ENCODE results near the gene CCDC144A. TPM values are rescaled to one million over a fixed set of nuclear protein-coding genes. Genes with fewer than 3 reads are reported as not detected.
"Not testable (repeated sequence)": the region's sequence is repeated elsewhere in the genome, so short reads cannot be mapped to it uniquely, and the experiment has no call there.

The CCDC144A gene
- total and polyA plus RNA-seq, 8 donors: 0.41 to 19.0 (median 6.6) TPM

DNA sequence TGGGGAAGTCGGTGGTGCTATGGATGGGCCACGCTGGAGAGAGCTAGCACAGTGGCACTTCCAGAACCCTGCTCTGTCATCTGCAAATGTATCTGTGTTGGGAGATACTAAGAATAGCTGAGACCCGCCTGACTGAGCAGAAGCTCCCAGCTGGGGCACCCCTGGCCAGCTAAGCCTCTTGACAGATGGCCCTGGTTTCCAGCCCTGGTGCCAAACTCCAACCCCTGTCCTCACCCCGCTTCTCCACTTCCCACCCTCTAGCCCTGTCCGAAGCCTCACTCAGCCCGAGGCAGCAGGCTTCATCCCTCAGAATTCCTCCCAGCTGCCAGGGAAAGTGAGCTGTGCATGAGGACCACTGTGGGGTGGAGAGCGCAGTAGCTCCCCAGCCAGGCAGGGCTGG, 124.4 kb downstream of the CCDC144A start:
- Histone ChIP-seq H3K4me1 (no peaks in the 10 kb centered on the region), H3K36me3 (no peaks in the 10 kb centered on the region), H3K27ac (no peak overlapping the region), H3K27me3 (peaks cover 0 to 4% of the 10 kb centered on the region in 2 donors), H3K4me3 (no peak overlapping the region), H3K9me3 (no peaks in the 10 kb centered on the region)
- ATAC-seq: no peak
- TF ChIP-seq, protein P1, sequence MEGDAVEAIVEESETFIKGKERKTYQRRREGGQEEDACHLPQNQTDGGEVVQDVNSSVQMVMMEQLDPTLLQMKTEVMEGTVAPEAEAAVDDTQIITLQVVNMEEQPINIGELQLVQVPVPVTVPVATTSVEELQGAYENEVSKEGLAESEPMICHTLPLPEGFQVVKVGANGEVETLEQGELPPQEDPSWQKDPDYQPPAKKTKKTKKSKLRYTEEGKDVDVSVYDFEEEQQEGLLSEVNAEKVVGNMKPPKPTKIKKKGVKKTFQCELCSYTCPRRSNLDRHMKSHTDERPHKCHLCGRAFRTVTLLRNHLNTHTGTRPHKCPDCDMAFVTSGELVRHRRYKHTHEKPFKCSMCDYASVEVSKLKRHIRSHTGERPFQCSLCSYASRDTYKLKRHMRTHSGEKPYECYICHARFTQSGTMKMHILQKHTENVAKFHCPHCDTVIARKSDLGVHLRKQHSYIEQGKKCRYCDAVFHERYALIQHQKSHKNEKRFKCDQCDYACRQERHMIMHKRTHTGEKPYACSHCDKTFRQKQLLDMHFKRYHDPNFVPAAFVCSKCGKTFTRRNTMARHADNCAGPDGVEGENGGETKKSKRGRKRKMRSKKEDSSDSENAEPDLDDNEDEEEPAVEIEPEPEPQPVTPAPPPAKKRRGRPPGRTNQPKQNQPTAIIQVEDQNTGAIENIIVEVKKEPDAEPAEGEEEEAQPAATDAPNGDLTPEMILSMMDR (IDR thresholded peaks at IDR 0.05): no peak
- no peak for DNase-seq
- intact Hi-C loops (cut with DNase I): no loop called here

DNA sequence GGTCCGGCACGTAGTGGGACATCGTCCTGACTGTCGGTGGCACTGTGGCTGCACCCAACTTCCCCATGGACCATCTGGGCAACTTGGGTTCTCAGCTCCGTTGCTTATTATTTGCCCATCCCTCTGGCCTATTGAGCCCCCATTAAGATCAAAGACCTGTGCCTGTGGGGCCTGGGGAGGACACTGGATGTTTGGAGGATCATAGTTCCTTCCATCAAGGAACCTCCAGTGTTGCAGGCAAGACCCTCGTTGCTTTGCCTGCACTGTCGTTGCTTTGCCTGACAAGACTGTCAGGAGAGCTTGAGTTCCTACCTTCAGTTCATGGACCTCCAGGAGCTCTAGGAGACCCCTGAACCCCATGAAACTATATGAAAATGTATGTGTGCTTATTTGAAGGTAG, 127.2 kb downstream of the CCDC144A start:
- Histone ChIP-seq H3K36me3 (no peaks in the 10 kb centered on the region), H3K27me3 (peaks cover 0 to 4% of the 10 kb centered on the region in 2 donors), H3K4me3 (no peak overlapping the region), H3K4me1 (no peaks in the 10 kb centered on the region), H3K27ac (no peak overlapping the region), H3K9me3 (no peaks in the 10 kb centered on the region)
- TF ChIP-seq, protein P1 (IDR thresholded peaks at IDR 0.05): no peak
- DNase-seq (no peak), ATAC-seq (no peak)
- intact Hi-C loops (cut with DNase I): no loop called here

DNA sequence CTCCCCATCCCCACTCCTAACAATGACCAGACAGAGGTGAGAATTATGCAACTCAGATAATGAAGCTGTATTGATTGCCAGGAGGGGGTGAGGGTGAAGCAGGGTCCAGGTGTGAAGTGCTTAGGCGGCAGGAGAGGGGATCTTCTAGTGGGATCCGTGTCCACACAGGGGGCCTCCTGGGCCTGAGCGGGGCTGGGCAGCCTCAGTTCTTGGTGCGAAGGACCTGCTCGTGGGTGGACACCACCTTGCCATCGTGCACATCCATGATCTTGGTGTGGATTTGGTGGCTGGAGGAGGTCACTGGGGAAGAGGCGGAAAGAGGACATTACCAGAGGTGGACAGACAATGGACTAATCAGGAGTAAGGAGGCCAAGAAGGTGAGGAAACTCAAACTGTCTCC, 127.9 kb downstream of the CCDC144A start:
- H3K4me3 ChIP-seq; H3K9me3 ChIP-seq; intact Hi-C loops (cut with DNase I); ATAC-seq; DNase-seq; H3K27ac ChIP-seq; H3K27me3 ChIP-seq; H3K36me3 ChIP-seq; H3K4me1 ChIP-seq: not testable (repeated sequence)

DNA sequence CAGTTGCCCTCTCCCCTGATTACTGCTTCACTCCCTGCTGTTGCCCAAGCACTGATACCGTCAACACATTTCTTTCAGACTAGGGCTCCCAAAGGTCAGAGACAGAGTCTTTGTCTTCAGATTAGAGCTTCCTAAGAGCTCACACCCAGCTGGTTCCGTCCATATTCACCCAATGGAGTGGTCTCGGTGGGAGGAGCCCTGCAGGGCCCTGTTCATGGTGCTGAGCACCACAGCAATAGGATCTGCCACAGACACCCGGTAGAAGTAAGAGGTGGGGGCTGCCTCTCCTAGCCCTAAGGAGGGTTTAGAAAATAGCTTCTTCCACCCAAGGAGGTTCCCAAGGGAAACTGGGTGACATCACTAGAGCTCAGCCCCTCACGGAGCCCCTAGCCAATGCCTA, 128.3 kb downstream of the CCDC144A start:
- TF ChIP-seq, protein P1 (IDR thresholded peaks at IDR 0.05): no peak
- DNase-seq: no peak

DNA sequence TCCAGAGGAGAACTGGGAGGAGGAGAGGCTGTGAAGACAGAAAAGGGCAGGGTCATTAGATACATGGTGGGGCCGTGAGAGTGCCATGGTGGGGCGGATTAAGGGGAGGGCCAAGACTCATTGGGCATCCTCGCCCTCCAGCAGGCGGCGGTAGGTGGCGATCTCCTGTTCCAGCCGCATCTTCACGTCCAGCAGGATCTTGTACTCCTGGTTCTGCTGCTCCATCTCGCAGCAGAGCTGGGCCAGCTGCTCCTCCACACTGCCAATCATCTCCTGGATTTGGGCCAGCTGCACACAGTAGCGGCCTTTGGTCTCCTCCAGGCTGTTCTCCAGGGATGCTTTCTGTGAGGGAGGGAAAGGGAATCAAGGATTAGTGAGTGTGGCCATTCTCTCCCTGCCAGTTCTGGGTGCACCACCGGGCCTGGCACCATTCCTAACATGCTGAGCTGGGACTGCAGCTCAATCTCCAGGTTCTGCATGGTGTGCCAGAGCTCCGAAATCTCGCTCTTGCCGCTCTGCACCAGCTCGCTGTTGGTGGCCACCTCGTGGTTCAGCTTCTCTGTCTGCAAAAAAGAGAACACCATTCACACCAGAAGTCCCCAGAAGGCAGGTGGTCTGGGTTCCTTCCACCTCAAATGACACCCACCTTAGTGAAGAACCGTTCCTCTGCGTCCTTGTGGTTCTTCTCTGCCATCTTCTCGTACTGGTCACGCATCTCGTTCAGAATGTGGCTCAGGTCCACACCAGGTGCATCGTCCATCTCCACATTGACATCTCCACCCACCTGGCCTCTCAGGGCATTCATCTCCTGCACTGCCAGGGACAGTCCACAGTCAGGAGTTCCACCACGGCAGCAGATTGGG, 129.0 kb downstream of the CCDC144A start:
- intact Hi-C loops (cut with DNase I): no loop called here
- Histone ChIP-seq H3K9me3 (no peaks in the 10 kb centered on the region), H3K27ac (no peak overlapping the region), H3K4me1 (no peaks in the 10 kb centered on the region), H3K27me3 (peaks cover 0 to 4% of the 10 kb centered on the region in 2 donors), H3K36me3 (no peaks in the 10 kb centered on the region), H3K4me3 (no peak overlapping the region)
- ATAC-seq (no peak), DNase-seq (no peak)
- TF ChIP-seq, protein P1 (IDR thresholded peaks at IDR 0.05): no peak

More for the DNA sequence above, 128.3 kb downstream of the CCDC144A start:
- ATAC-seq: no peak
- peaks cover 0 to 4% of the 10 kb centered on the region in 2 donors for H3K27me3 ChIP-seq
- no peaks in the 10 kb centered on the region for H3K9me3 ChIP-seq
- H3K4me1 ChIP-seq: no peaks in the 10 kb centered on the region
- intact Hi-C loops (cut with DNase I): no loop called here
- H3K36me3 ChIP-seq: no peaks in the 10 kb centered on the region
- no peak overlapping the region for H3K4me3 ChIP-seq
- H3K27ac ChIP-seq: no peak overlapping the region
